Measurements from ENCODE around the gene NLRP10. TPM values are rescaled to one million over a fixed set of nuclear protein-coding genes. Genes with fewer than 3 reads are reported as not detected.

NLRP10 gene
- total RNA-seq, 1 experiment from 2014 or later, result not detected

GRCh38 chr11:7941146-7941545 is 24.1 kb downstream of the NLRP10 start:
- BruUV-seq (replicated peaks), result no TSS peak
- intact Hi-C loops (cut with micrococcal nuclease; ENCODE audit: unreplicated experiment), result no loop called here
- H3K4me3 Mint-ChIP-seq (ENCODE audit: low read depth, unreplicated experiment), result no peak overlapping the region
- no peaks in the 10 kb centered on the region for H3K36me3 Mint-ChIP-seq (ENCODE audit: insufficient read depth, unreplicated experiment)
- H3K9me3 Mint-ChIP-seq (ENCODE audit: low read depth, unreplicated experiment), result peaks cover 6% of the 10 kb centered on the region
- CTCF ChIA-PET, result no interaction called here
- peaks cover 44% of the 10 kb centered on the region for H3K27me3 Mint-ChIP-seq (ENCODE audit: unreplicated experiment)
- no peak for TF ChIP-seq CTCF (IDR thresholded peaks at IDR 0.05; ENCODE audit: unreplicated experiment)
- DNase-seq, result no peak
- no peak overlapping the region for H3K27ac Mint-ChIP-seq (ENCODE audit: unreplicated experiment)
- H3K4me1 Mint-ChIP-seq (ENCODE audit: low read depth, unreplicated experiment), result peaks cover 9% of the 10 kb centered on the region

- BruUV-seq (replicated peaks), result no TSS peak
- H3K4me1 Mint-ChIP-seq (ENCODE audit: low read depth, unreplicated experiment), result peaks cover 17% of the 10 kb centered on the region
- TF ChIP-seq CTCF (IDR thresholded peaks at IDR 0.05; ENCODE audit: unreplicated experiment), result no peak
- H3K4me3 Mint-ChIP-seq (ENCODE audit: low read depth, unreplicated experiment), result no peak overlapping the region
- CTCF ChIA-PET, result no interaction called here
- H3K27me3 Mint-ChIP-seq (ENCODE audit: unreplicated experiment), result peaks cover 35% of the 10 kb centered on the region
- H3K27ac Mint-ChIP-seq (ENCODE audit: unreplicated experiment), result no peak overlapping the region
- intact Hi-C loops (cut with micrococcal nuclease; ENCODE audit: unreplicated experiment), result no loop called here
- H3K36me3 Mint-ChIP-seq (ENCODE audit: insufficient read depth, unreplicated experiment), result no peaks in the 10 kb centered on the region
- DNase-seq, result peak; percentile 88
- H3K9me3 Mint-ChIP-seq (ENCODE audit: low read depth, unreplicated experiment), result peaks cover 2% of the 10 kb centered on the region
These were observed 28.6 kb downstream of the NLRP10 start for GRCh38 chr11:7936615-7937014.

GRCh38 chr11:7931168-7931567 is 34.1 kb downstream of the NLRP10 start, which contains the start of gene OR10A6:
Gene OR10A6 (minus strand): TSS chr11:7931268. CDS start chr11:7928662, 2,606 bp downstream.
- no peak within 1 kb of the TSS for H3K27ac Mint-ChIP-seq (ENCODE audit: unreplicated experiment)
- no peak within 1 kb of the TSS for H3K4me3 Mint-ChIP-seq (ENCODE audit: low read depth, unreplicated experiment)
- no peaks in the 10 kb centered on the region for H3K36me3 Mint-ChIP-seq (ENCODE audit: insufficient read depth, unreplicated experiment)
- DNase-seq, result no peak
- no peak for TF ChIP-seq CTCF (IDR thresholded peaks at IDR 0.05; ENCODE audit: unreplicated experiment)
- peaks cover 9% of the 10 kb centered on the region for H3K4me1 Mint-ChIP-seq (ENCODE audit: low read depth, unreplicated experiment)
- peaks cover 22% of the 10 kb centered on the region for H3K27me3 Mint-ChIP-seq (ENCODE audit: unreplicated experiment)
- intact Hi-C loops (cut with micrococcal nuclease; ENCODE audit: unreplicated experiment), result no loop called here
- H3K9me3 Mint-ChIP-seq (ENCODE audit: low read depth, unreplicated experiment), result no peaks in the 10 kb centered on the region
- CTCF ChIA-PET, result no interaction called here
- BruUV-seq (replicated peaks), result no TSS peak

GRCh38 chr11:7927635-7928034 is 37.6 kb downstream of the NLRP10 start:
- intact Hi-C loops (cut with micrococcal nuclease; ENCODE audit: unreplicated experiment), result no loop called here
- no peaks in the 10 kb centered on the region for H3K9me3 Mint-ChIP-seq (ENCODE audit: low read depth, unreplicated experiment)
- H3K36me3 Mint-ChIP-seq (ENCODE audit: insufficient read depth, unreplicated experiment), result no peaks in the 10 kb centered on the region
- H3K27ac Mint-ChIP-seq (ENCODE audit: unreplicated experiment), result no peak overlapping the region
- H3K27me3 Mint-ChIP-seq (ENCODE audit: unreplicated experiment), result peaks cover 30% of the 10 kb centered on the region
- H3K4me1 Mint-ChIP-seq (ENCODE audit: low read depth, unreplicated experiment), result no peaks in the 10 kb centered on the region
- H3K4me3 Mint-ChIP-seq (ENCODE audit: low read depth, unreplicated experiment), result no peak overlapping the region
- BruUV-seq (replicated peaks), result no TSS peak
- DNase-seq, result no peak
- CTCF ChIA-PET, result no interaction called here
- no peak for TF ChIP-seq CTCF (IDR thresholded peaks at IDR 0.05; ENCODE audit: unreplicated experiment)

All from Calu3 (cell line).